ENCODE measurements around the gene CMBL.

The CMBL gene

GRCh38 chr5:10329820-10330481 is 22.2 kb upstream of the CMBL start:
- H3K27ac ChIP-seq (ENCODE audit: low read depth, low read length) = peak overlapping the region; percentile 16
- H3K9ac ChIP-seq (ENCODE audit: low read length) = no peak overlapping the region
- H3K36me3 ChIP-seq (ENCODE audit: control insufficient read depth, insufficient read depth, low read length) = no peaks in the 10 kb centered on the region
- H3K4me3 ChIP-seq (ENCODE audit: low read length) = no peak overlapping the region
- peaks cover 2% of the 10 kb centered on the region for H3K27me3 ChIP-seq (ENCODE audit: control insufficient read depth, insufficient read depth, low read length)
- peaks cover 26% of the 10 kb centered on the region for H3K4me1 ChIP-seq (ENCODE audit: control insufficient read depth, insufficient read depth, low read length)

- Histone ChIP-seq H3K27me3 (ENCODE audit: control insufficient read depth, insufficient read depth, low read length) (no peaks in the 10 kb centered on the region), H3K9ac (ENCODE audit: low read length) (no peak overlapping the region), H3K27ac (ENCODE audit: low read depth, low read length) (no peak overlapping the region), H3K4me3 (ENCODE audit: low read length) (no peak overlapping the region), H3K36me3 (ENCODE audit: control insufficient read depth, insufficient read depth, low read length) (no peaks in the 10 kb centered on the region), H3K4me1 (ENCODE audit: control insufficient read depth, insufficient read depth, low read length) (peaks cover 26% of the 10 kb centered on the region)
Measured at GRCh38 chr5:10329446-10329819, 21.7 kb upstream of the CMBL start.

GRCh38 chr5:10328323-10328722 is 20.6 kb upstream of the CMBL start:
- no peaks in the 10 kb centered on the region for H3K27me3 ChIP-seq (ENCODE audit: control insufficient read depth, insufficient read depth, low read length)
- H3K36me3 ChIP-seq (ENCODE audit: control insufficient read depth, insufficient read depth, low read length) = no peaks in the 10 kb centered on the region
- no peak overlapping the region for H3K9ac ChIP-seq (ENCODE audit: low read length)
- no peak overlapping the region for H3K4me3 ChIP-seq (ENCODE audit: low read length)
- peaks cover 26% of the 10 kb centered on the region for H3K4me1 ChIP-seq (ENCODE audit: control insufficient read depth, insufficient read depth, low read length)
- H3K27ac ChIP-seq (ENCODE audit: low read depth, low read length) = no peak overlapping the region

GRCh38 chr5:10324518-10325370 is 17.0 kb upstream of the CMBL start:
- H3K27me3 ChIP-seq (ENCODE audit: control insufficient read depth, insufficient read depth, low read length) = no peaks in the 10 kb centered on the region
- peaks cover 4% of the 10 kb centered on the region for H3K4me1 ChIP-seq (ENCODE audit: control insufficient read depth, insufficient read depth, low read length)
- H3K9ac ChIP-seq (ENCODE audit: low read length) = no peak overlapping the region
- H3K27ac ChIP-seq (ENCODE audit: low read depth, low read length) = no peak overlapping the region
- H3K36me3 ChIP-seq (ENCODE audit: control insufficient read depth, insufficient read depth, low read length) = no peaks in the 10 kb centered on the region
- no peak overlapping the region for H3K4me3 ChIP-seq (ENCODE audit: low read length)

GRCh38 chr5:10323588-10324488 is 16.1 kb upstream of the CMBL start:
- Histone ChIP-seq H3K9ac (ENCODE audit: low read length) (no peak overlapping the region), H3K36me3 (ENCODE audit: control insufficient read depth, insufficient read depth, low read length) (no peaks in the 10 kb centered on the region), H3K27ac (ENCODE audit: low read depth, low read length) (no peak overlapping the region), H3K4me1 (ENCODE audit: control insufficient read depth, insufficient read depth, low read length) (no peaks in the 10 kb centered on the region), H3K4me3 (ENCODE audit: low read length) (no peak overlapping the region), H3K27me3 (ENCODE audit: control insufficient read depth, insufficient read depth, low read length) (no peaks in the 10 kb centered on the region)

- no peaks in the 10 kb centered on the region for H3K36me3 ChIP-seq (ENCODE audit: control insufficient read depth, insufficient read depth, low read length)
Measured at GRCh38 chr5:10321882-10322281, 14.2 kb upstream of the CMBL start.

GRCh38 chr5:10320793-10321192 is 13.1 kb upstream of the CMBL start:
- Histone ChIP-seq H3K36me3 (ENCODE audit: control insufficient read depth, insufficient read depth, low read length) (no peaks in the 10 kb centered on the region), H3K4me3 (ENCODE audit: low read length) (no peak overlapping the region), H3K27me3 (ENCODE audit: control insufficient read depth, insufficient read depth, low read length) (no peaks in the 10 kb centered on the region), H3K4me1 (ENCODE audit: control insufficient read depth, insufficient read depth, low read length) (no peaks in the 10 kb centered on the region), H3K27ac (ENCODE audit: low read depth, low read length) (no peak overlapping the region), H3K9ac (ENCODE audit: low read length) (no peak overlapping the region)

More at GRCh38 chr5:10321882-10322281, 14.2 kb upstream of the CMBL start:
- H3K9ac ChIP-seq (ENCODE audit: low read length) = no peak overlapping the region
- H3K4me3 ChIP-seq (ENCODE audit: low read length) = no peak overlapping the region
- H3K27ac ChIP-seq (ENCODE audit: low read depth, low read length) = no peak overlapping the region
- no peaks in the 10 kb centered on the region for H3K4me1 ChIP-seq (ENCODE audit: control insufficient read depth, insufficient read depth, low read length)
- no peaks in the 10 kb centered on the region for H3K27me3 ChIP-seq (ENCODE audit: control insufficient read depth, insufficient read depth, low read length)

GRCh38 chr5:10319202-10319851 is 11.6 kb upstream of the CMBL start:
- Histone ChIP-seq H3K27me3 (ENCODE audit: control insufficient read depth, insufficient read depth, low read length) (no peaks in the 10 kb centered on the region), H3K36me3 (ENCODE audit: control insufficient read depth, insufficient read depth, low read length) (no peaks in the 10 kb centered on the region), H3K4me1 (ENCODE audit: control insufficient read depth, insufficient read depth, low read length) (no peaks in the 10 kb centered on the region), H3K4me3 (ENCODE audit: low read length) (no peak overlapping the region), H3K9ac (ENCODE audit: low read length) (no peak overlapping the region), H3K27ac (ENCODE audit: low read depth, low read length) (no peak overlapping the region)

- Histone ChIP-seq H3K27ac (ENCODE audit: low read depth, low read length) (no peak overlapping the region), H3K4me3 (ENCODE audit: low read length) (no peak overlapping the region), H3K27me3 (ENCODE audit: control insufficient read depth, insufficient read depth, low read length) (no peaks in the 10 kb centered on the region), H3K4me1 (ENCODE audit: control insufficient read depth, insufficient read depth, low read length) (no peaks in the 10 kb centered on the region), H3K36me3 (ENCODE audit: control insufficient read depth, insufficient read depth, low read length) (no peaks in the 10 kb centered on the region), H3K9ac (ENCODE audit: low read length) (no peak overlapping the region)
Measured at GRCh38 chr5:10317825-10318682, 10.4 kb upstream of the CMBL start.

- Histone ChIP-seq H3K27me3 (ENCODE audit: control insufficient read depth, insufficient read depth, low read length) (no peaks in the 10 kb centered on the region), H3K4me1 (ENCODE audit: control insufficient read depth, insufficient read depth, low read length) (no peaks in the 10 kb centered on the region), H3K36me3 (ENCODE audit: control insufficient read depth, insufficient read depth, low read length) (no peaks in the 10 kb centered on the region), H3K27ac (ENCODE audit: low read depth, low read length) (no peak overlapping the region), H3K9ac (ENCODE audit: low read length) (no peak overlapping the region), H3K4me3 (ENCODE audit: low read length) (no peak overlapping the region)
Measured at GRCh38 chr5:10315824-10316509, 8.3 kb upstream of the CMBL start.

GRCh38 chr5:10315201-10315600 is 7.5 kb upstream of the CMBL start:
- no peaks in the 10 kb centered on the region for H3K27me3 ChIP-seq (ENCODE audit: control insufficient read depth, insufficient read depth, low read length)
- H3K9ac ChIP-seq (ENCODE audit: low read length) = no peak overlapping the region
- H3K4me1 ChIP-seq (ENCODE audit: control insufficient read depth, insufficient read depth, low read length) = no peaks in the 10 kb centered on the region
- H3K27ac ChIP-seq (ENCODE audit: low read depth, low read length) = no peak overlapping the region
- no peaks in the 10 kb centered on the region for H3K36me3 ChIP-seq (ENCODE audit: control insufficient read depth, insufficient read depth, low read length)
- no peak overlapping the region for H3K4me3 ChIP-seq (ENCODE audit: low read length)

Data from rectal smooth muscle tissue (tissue), 1 donor.